ENCODE results near the gene GAS7.

The GAS7 gene

DNA sequence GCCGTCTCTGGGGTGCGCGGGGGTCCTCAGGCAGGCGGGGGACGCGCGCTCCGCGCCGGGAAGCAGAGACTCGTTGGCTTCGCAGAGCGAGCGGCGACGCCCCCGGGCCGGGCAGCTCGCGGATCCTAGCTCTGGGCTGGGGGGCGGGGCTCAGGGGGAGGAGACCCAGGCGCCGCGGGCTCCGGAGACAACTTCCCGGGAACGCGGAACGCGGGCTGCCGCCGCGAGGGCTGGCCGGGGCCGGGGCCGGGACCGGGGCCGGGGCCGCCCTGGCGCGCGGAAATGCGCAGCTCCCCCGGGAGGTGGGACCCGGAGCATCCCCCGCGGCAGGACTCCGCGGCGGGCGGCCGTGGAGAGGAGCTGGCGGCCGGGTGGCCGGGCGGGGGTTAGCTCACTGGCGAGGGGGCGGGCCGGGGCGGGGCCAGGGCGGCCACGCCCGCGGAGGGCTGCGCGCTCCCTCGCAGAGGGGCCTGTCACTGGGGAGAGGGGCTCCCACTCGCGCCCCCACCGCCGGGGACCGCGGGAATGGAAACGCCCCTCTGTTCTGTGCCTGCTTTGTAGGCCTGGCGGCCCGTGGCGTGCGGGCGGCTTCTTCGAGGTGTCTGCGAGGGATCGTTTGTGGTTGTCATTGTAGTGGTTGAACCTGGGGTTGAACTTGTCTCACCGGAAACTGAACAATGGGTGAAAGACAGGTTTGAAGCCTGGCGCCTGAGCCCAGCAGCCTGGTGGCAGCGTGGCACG lies at the start of gene GAS7:
Gene GAS7, minus strand, starts transcription at position 98 of the 741 bp plus-strand sequence.
- TF ChIP-seq POLR2A (IDR thresholded peaks at IDR 0.05; ENCODE audit: low read length) (no peak), GATA1 (IDR thresholded peaks at IDR 0.05; ENCODE audit: low read depth, low read length) (no peak)
- DNase-seq: no peak

DNA sequence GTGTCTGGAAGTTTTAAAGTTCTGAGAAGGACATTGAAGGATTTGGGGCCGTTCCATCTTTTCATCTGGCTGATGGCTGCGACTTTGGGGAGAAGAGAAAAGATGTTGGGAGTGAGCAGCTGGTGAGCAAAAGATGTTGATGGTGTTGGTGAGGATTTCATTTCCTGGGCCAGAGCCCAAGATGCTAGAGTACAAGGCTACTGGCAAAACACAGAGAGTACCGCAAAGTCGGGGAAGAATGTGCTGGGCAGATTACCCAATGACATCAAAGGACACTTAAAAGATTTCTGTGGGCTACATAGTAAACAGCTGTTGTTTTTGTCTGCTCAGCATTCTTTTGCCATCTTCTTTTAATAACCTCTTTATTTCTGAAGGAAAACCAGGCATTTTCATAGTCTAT lies 49.4 kb upstream of the GAS7 start:
- no peak for DNase-seq
- no peak for TF ChIP-seq POLR2A (IDR thresholded peaks at IDR 0.05; ENCODE audit: low read length)
- TF ChIP-seq GATA1 (IDR thresholded peaks at IDR 0.05; ENCODE audit: low read depth, low read length): no peak

DNA sequence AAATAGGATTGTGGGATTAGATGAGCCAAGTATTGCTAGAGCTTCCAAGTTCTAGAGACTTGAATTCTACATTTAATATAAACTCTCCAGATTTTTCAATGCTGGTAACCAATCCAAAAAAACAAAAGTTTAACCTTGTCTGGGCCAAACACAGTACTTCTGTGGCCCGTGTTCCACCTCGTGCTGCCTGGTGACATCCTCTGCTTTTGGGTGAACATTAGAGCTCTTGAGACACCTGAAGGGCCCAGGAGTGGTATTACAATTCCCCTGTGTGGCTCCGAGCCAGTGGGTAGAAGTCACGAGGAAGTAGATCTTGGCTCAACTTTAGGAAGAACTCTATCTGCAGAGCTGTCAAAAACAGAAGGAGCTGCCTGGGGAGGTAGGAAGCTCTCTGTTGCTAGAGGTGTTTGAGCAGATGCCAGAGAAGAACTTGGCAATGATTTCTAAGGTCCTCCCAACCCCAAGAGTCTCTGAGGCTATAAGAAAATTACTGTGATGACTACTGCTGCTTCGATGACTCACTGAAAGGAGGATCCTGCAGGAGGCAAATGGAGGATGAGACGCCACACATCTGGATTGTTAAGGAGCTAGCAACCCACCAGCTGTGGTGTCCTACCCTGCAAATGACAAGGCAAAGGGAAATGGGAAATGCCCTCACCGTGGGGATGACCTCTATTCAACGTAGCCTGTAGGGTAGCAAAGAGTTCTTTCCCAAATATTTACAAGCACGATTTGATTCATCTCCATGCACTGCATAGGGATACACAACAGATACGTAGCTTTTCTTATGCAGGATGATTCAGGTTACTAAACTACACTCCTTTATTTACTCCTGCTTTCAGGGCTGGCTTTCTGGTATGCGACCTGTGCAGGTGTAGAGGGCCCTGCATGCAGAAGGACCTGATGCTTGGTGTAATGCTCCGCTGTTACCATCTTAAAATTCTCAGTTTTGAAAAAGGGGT lies 45.8 kb upstream of the GAS7 start:
- DNase-seq: no peak
- TF ChIP-seq POLR2A (IDR thresholded peaks at IDR 0.05; ENCODE audit: low read length): no peak
- TF ChIP-seq GATA1 (IDR thresholded peaks at IDR 0.05; ENCODE audit: low read depth, low read length): no peak

- TF ChIP-seq GATA1 (IDR thresholded peaks at IDR 0.05; ENCODE audit: low read depth, low read length) (no peak), POLR2A (IDR thresholded peaks at IDR 0.05; ENCODE audit: low read length) (no peak)
Measured at GRCh38 chr17:10241781-10242180, 43.4 kb upstream of the GAS7 start.

GRCh38 chr17:10238661-10239060 lies 40.3 kb upstream of the GAS7 start:
- TF ChIP-seq POLR2A (IDR thresholded peaks at IDR 0.05; ENCODE audit: low read length) (no peak), GATA1 (IDR thresholded peaks at IDR 0.05; ENCODE audit: low read depth, low read length) (no peak)
- DNase-seq: no peak

More at GRCh38 chr17:10241781-10242180, 43.4 kb upstream of the GAS7 start:
- DNase-seq: no peak

- TF ChIP-seq GATA1 (IDR thresholded peaks at IDR 0.05; ENCODE audit: low read depth, low read length): no peak
- TF ChIP-seq POLR2A (IDR thresholded peaks at IDR 0.05; ENCODE audit: low read length): no peak
- no peak for DNase-seq
Measured at GRCh38 chr17:10234033-10234432, 35.6 kb upstream of the GAS7 start.

- TF ChIP-seq POLR2A (IDR thresholded peaks at IDR 0.05; ENCODE audit: low read length): no peak
- no peak for TF ChIP-seq GATA1 (IDR thresholded peaks at IDR 0.05; ENCODE audit: low read depth, low read length)
- DNase-seq: peak in 1 of 2 experiments; percentile 7
Measured at GRCh38 chr17:10233161-10233560, 34.8 kb upstream of the GAS7 start.

GRCh38 chr17:10229181-10229580 lies 30.8 kb upstream of the GAS7 start:
- TF ChIP-seq GATA1 (IDR thresholded peaks at IDR 0.05; ENCODE audit: low read depth, low read length): no peak
- TF ChIP-seq POLR2A (IDR thresholded peaks at IDR 0.05; ENCODE audit: low read length): no peak
- no peak for DNase-seq

- no peak for TF ChIP-seq GATA1 (IDR thresholded peaks at IDR 0.05; ENCODE audit: low read depth, low read length)
- no peak for TF ChIP-seq POLR2A (IDR thresholded peaks at IDR 0.05; ENCODE audit: low read length)
- peak; percentile 11 to 45 for DNase-seq
Measured at GRCh38 chr17:10226930-10227695, 28.7 kb upstream of the GAS7 start.

GRCh38 chr17:10224582-10225195 lies 26.3 kb upstream of the GAS7 start:
- DNase-seq: no peak
- TF ChIP-seq POLR2A (IDR thresholded peaks at IDR 0.05; ENCODE audit: low read length) (no peak), GATA1 (IDR thresholded peaks at IDR 0.05; ENCODE audit: low read depth, low read length) (no peak)

GRCh38 chr17:10219193-10219592 lies 20.8 kb upstream of the GAS7 start:
- DNase-seq: no peak
- TF ChIP-seq POLR2A (IDR thresholded peaks at IDR 0.05; ENCODE audit: low read length): no peak
- TF ChIP-seq GATA1 (IDR thresholded peaks at IDR 0.05; ENCODE audit: low read depth, low read length): no peak

DNA sequence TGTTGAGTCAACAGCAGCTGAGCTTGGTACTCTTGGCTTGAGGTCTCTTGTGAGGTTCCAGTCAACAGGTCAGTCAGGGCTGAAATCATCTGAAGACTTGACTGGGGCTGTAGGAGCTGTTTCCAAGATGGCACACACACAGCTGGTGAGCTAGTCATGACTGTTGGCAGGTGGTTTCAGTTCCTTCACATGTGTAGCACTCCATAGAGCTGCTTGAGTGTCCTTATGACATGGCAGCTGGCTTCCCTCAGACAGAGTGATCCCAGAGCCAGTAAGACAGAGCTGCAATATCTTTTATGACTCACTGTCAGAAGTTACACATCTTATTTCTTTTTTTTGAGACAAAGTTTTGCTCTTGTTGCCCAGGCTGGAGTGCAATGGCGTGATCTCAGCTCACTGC lies 19.5 kb upstream of the GAS7 start:
- DNase-seq: no peak
- no peak for TF ChIP-seq POLR2A (IDR thresholded peaks at IDR 0.05; ENCODE audit: low read length)
- no peak for TF ChIP-seq GATA1 (IDR thresholded peaks at IDR 0.05; ENCODE audit: low read depth, low read length)

GRCh38 chr17:10216213-10216938 lies 18.0 kb upstream of the GAS7 start:
- DNase-seq: no peak
- TF ChIP-seq POLR2A (IDR thresholded peaks at IDR 0.05; ENCODE audit: low read length) (no peak), GATA1 (IDR thresholded peaks at IDR 0.05; ENCODE audit: low read depth, low read length) (no peak)
